ENCODE results near the gene GPRC5D.

GRCh38 chr12:12943586-12944260 is 8.2 kb downstream of the GPRC5D start:
- TF ChIP-seq POLR2A (IDR thresholded peaks at IDR 0.05) (no peak), CTCF (IDR thresholded peaks at IDR 0.05) (no peak)
